WI38 (cell line): ENCODE data around the gene PPM1F.

Experiments
- H3K4me3 ChIP-seq: 2 replicates; pipeline ENCODE4 v1.5.1; 2011; ENCODE audit warnings: low read depth, mild to moderate bottlenecking, control low read depth, low read length
- CTCF ChIP-seq: IDR thresholded peaks from 2 replicates; pipeline ENCODE4 v1.5.1; 2012; ENCODE audit warnings: low read depth, mild to moderate bottlenecking, control low read depth, low read length

The PPM1F gene

GRCh38 chr22:21938071-21938822 is 14.4 kb downstream of the PPM1F start:
- peak overlapping the region; percentile 62 for H3K4me3 ChIP-seq
- peak; percentile 95 for TF ChIP-seq CTCF

- TF ChIP-seq CTCF: no peak
- H3K4me3 ChIP-seq: peak overlapping the region; percentile 62
Measured at GRCh38 chr22:21937821-21938070, 14.9 kb downstream of the PPM1F start.

GRCh38 chr22:21937041-21937820 is 15.4 kb downstream of the PPM1F start:
- TF ChIP-seq CTCF: no peak
- peak overlapping the region; percentile 62 for H3K4me3 ChIP-seq

GRCh38 chr22:21936151-21936775 is 16.4 kb downstream of the PPM1F start:
- H3K4me3 ChIP-seq: no peak overlapping the region
- no peak for TF ChIP-seq CTCF

GRCh38 chr22:21933910-21934309 is 18.7 kb downstream of the PPM1F start:
- H3K4me3 ChIP-seq: no peak overlapping the region
- no peak for TF ChIP-seq CTCF

- no peak for TF ChIP-seq CTCF
- H3K4me3 ChIP-seq: no peak overlapping the region
Measured at GRCh38 chr22:21933413-21933812, 19.2 kb downstream of the PPM1F start.

- no peak for TF ChIP-seq CTCF
- no peak overlapping the region for H3K4me3 ChIP-seq
Measured at GRCh38 chr22:21932347-21932746, 20.3 kb downstream of the PPM1F start.
